Tibial nerve (tissue), 4 donors: ENCODE measurements around the gene PHF12.

ENCODE experiments used
- CTCF ChIP-seq, 5 experiments: fragments of 200-600 bp in 3 of 5; fragments of 450-650 bp in 2 of 5; sonication (generic) in 3 of 5; IDR thresholded peaks; one replicate each; pipeline ENCODE4 v1.5.1; 2016 to 2019; ENCODE audit warnings: antibody characterized with exemption in 5 of 5, mild to moderate bottlenecking in 3 of 5, moderate library complexity in 2 of 5
- EP300 ChIP-seq, 2 donors: sonication (generic); formaldehyde crosslinking; IDR thresholded peaks; one replicate each; pipeline ENCODE4 v1.6.1; 2017; ENCODE audit warnings: antibody characterized with exemption in 2 of 2, mild to moderate bottlenecking in 1 of 2
- POLR2A ChIP-seq, 2 donors: fragments of 450-650 bp; IDR thresholded peaks; one replicate each; pipeline ENCODE4 v1.6.1; 2017; ENCODE audit warnings: antibody characterized with exemption in 2 of 2, mild to moderate bottlenecking in 2 of 2, moderate library complexity in 2 of 2

GRCh38 chr17:28972437-28972836 lies 21.1 kb upstream of the PHF12 start:
- TF ChIP-seq CTCF (IDR thresholded peaks at IDR 0.05) (no peak), EP300 (IDR thresholded peaks at IDR 0.05) (no peak), POLR2A (IDR thresholded peaks at IDR 0.05) (no peak)
